ENCODE data around the gene ASTN1.
A peak's percentile ranks its signal among the peaks of the same experiment; 100 is the strongest.

Gene ASTN1

GRCh38 chr1:177164380-177165068 lies at the start of gene ASTN1:
Gene ASTN1, minus strand, starts transcription at chr1:177164712. Its CDS starts 36 bp downstream, at chr1:177164676.
- Histone ChIP-seq H3K36me3 (ENCODE audit: control insufficient read depth in 1 of 2, insufficient read depth in 2 of 2, low read length in 2 of 2) (no peaks in the 10 kb centered on the region), H3K9me3 (ENCODE audit: control insufficient read depth in 1 of 2, low read length in 2 of 2) (no peaks in the 10 kb centered on the region), H3K27ac (ENCODE audit: low read length) (no peak within 1 kb of the TSS), H3K27me3 (ENCODE audit: low read depth, low read length) (peaks cover 5% of the 10 kb centered on the region), H3K4me3 (ENCODE audit: low read depth in 1 of 2, low read length in 2 of 2) (peak within 1 kb of the TSS; percentile 12 to 59), H3K4me1 (ENCODE audit: control insufficient read depth in 1 of 2, insufficient read depth in 2 of 2, low read length in 2 of 2) (peaks cover 0 to 14% of the 10 kb centered on the region in 2 donors)

- Histone ChIP-seq H3K4me1 (ENCODE audit: control insufficient read depth in 1 of 2, insufficient read depth in 2 of 2, low read length in 2 of 2) (peaks cover 0 to 8% of the 10 kb centered on the region in 2 donors), H3K27ac (ENCODE audit: low read length) (no peak overlapping the region), H3K27me3 (ENCODE audit: low read depth, low read length) (no peaks in the 10 kb centered on the region), H3K9me3 (ENCODE audit: control insufficient read depth in 1 of 2, low read length in 2 of 2) (no peaks in the 10 kb centered on the region), H3K4me3 (ENCODE audit: low read depth in 1 of 2, low read length in 2 of 2) (no peak overlapping the region), H3K36me3 (ENCODE audit: control insufficient read depth in 1 of 2, insufficient read depth in 2 of 2, low read length in 2 of 2) (no peaks in the 10 kb centered on the region)
Observed at GRCh38 chr1:177211231-177211630, 46.7 kb upstream of the ASTN1 start.

- Histone ChIP-seq H3K9me3 (ENCODE audit: control insufficient read depth in 1 of 2, low read length in 2 of 2) (no peaks in the 10 kb centered on the region), H3K4me1 (ENCODE audit: control insufficient read depth in 1 of 2, insufficient read depth in 2 of 2, low read length in 2 of 2) (peaks cover 0 to 8% of the 10 kb centered on the region in 2 donors), H3K36me3 (ENCODE audit: control insufficient read depth in 1 of 2, insufficient read depth in 2 of 2, low read length in 2 of 2) (no peaks in the 10 kb centered on the region), H3K27me3 (ENCODE audit: low read depth, low read length) (no peaks in the 10 kb centered on the region), H3K4me3 (ENCODE audit: low read depth in 1 of 2, low read length in 2 of 2) (no peak overlapping the region), H3K27ac (ENCODE audit: low read length) (no peak overlapping the region)
Observed at GRCh38 chr1:177210071-177210470, 45.6 kb upstream of the ASTN1 start.

- no peak overlapping the region for H3K27ac ChIP-seq (ENCODE audit: low read length)
- no peaks in the 10 kb centered on the region for H3K9me3 ChIP-seq (ENCODE audit: control insufficient read depth in 1 of 2, low read length in 2 of 2)
- no peak overlapping the region for H3K4me3 ChIP-seq (ENCODE audit: low read depth in 1 of 2, low read length in 2 of 2)
- H3K27me3 ChIP-seq (ENCODE audit: low read depth, low read length): no peaks in the 10 kb centered on the region
- H3K4me1 ChIP-seq (ENCODE audit: control insufficient read depth in 1 of 2, insufficient read depth in 2 of 2, low read length in 2 of 2): peaks cover 0 to 8% of the 10 kb centered on the region in 2 donors
- H3K36me3 ChIP-seq (ENCODE audit: control insufficient read depth in 1 of 2, insufficient read depth in 2 of 2, low read length in 2 of 2): no peaks in the 10 kb centered on the region
Observed at GRCh38 chr1:177209357-177209756, 44.8 kb upstream of the ASTN1 start.

GRCh38 chr1:177208920-177209319 lies 44.4 kb upstream of the ASTN1 start:
- Histone ChIP-seq H3K4me1 (ENCODE audit: control insufficient read depth in 1 of 2, insufficient read depth in 2 of 2, low read length in 2 of 2) (peaks cover 0 to 8% of the 10 kb centered on the region in 2 donors), H3K27me3 (ENCODE audit: low read depth, low read length) (no peaks in the 10 kb centered on the region), H3K36me3 (ENCODE audit: control insufficient read depth in 1 of 2, insufficient read depth in 2 of 2, low read length in 2 of 2) (no peaks in the 10 kb centered on the region), H3K4me3 (ENCODE audit: low read depth in 1 of 2, low read length in 2 of 2) (no peak overlapping the region), H3K27ac (ENCODE audit: low read length) (no peak overlapping the region), H3K9me3 (ENCODE audit: control insufficient read depth in 1 of 2, low read length in 2 of 2) (no peaks in the 10 kb centered on the region)

- H3K9me3 ChIP-seq (ENCODE audit: control insufficient read depth in 1 of 2, low read length in 2 of 2): no peaks in the 10 kb centered on the region
- peaks cover 0 to 8% of the 10 kb centered on the region in 2 donors for H3K4me1 ChIP-seq (ENCODE audit: control insufficient read depth in 1 of 2, insufficient read depth in 2 of 2, low read length in 2 of 2)
- no peak overlapping the region for H3K4me3 ChIP-seq (ENCODE audit: low read depth in 1 of 2, low read length in 2 of 2)
- no peak overlapping the region for H3K27ac ChIP-seq (ENCODE audit: low read length)
- no peaks in the 10 kb centered on the region for H3K36me3 ChIP-seq (ENCODE audit: control insufficient read depth in 1 of 2, insufficient read depth in 2 of 2, low read length in 2 of 2)
- H3K27me3 ChIP-seq (ENCODE audit: low read depth, low read length): no peaks in the 10 kb centered on the region
Observed at GRCh38 chr1:177206831-177207355, 42.4 kb upstream of the ASTN1 start.

- no peaks in the 10 kb centered on the region for H3K9me3 ChIP-seq (ENCODE audit: control insufficient read depth in 1 of 2, low read length in 2 of 2)
- no peaks in the 10 kb centered on the region for H3K27me3 ChIP-seq (ENCODE audit: low read depth, low read length)
- no peaks in the 10 kb centered on the region for H3K36me3 ChIP-seq (ENCODE audit: control insufficient read depth in 1 of 2, insufficient read depth in 2 of 2, low read length in 2 of 2)
- H3K4me1 ChIP-seq (ENCODE audit: control insufficient read depth in 1 of 2, insufficient read depth in 2 of 2, low read length in 2 of 2): no peaks in the 10 kb centered on the region
- no peak overlapping the region for H3K4me3 ChIP-seq (ENCODE audit: low read depth in 1 of 2, low read length in 2 of 2)
- no peak overlapping the region for H3K27ac ChIP-seq (ENCODE audit: low read length)
Observed at GRCh38 chr1:177200290-177200689, 35.8 kb upstream of the ASTN1 start.

- no peaks in the 10 kb centered on the region for H3K27me3 ChIP-seq (ENCODE audit: low read depth, low read length)
- no peaks in the 10 kb centered on the region for H3K36me3 ChIP-seq (ENCODE audit: control insufficient read depth in 1 of 2, insufficient read depth in 2 of 2, low read length in 2 of 2)
- H3K27ac ChIP-seq (ENCODE audit: low read length): no peak overlapping the region
- H3K4me1 ChIP-seq (ENCODE audit: control insufficient read depth in 1 of 2, insufficient read depth in 2 of 2, low read length in 2 of 2): no peaks in the 10 kb centered on the region
- H3K4me3 ChIP-seq (ENCODE audit: low read depth in 1 of 2, low read length in 2 of 2): no peak overlapping the region
- no peaks in the 10 kb centered on the region for H3K9me3 ChIP-seq (ENCODE audit: control insufficient read depth in 1 of 2, low read length in 2 of 2)
Observed at GRCh38 chr1:177198243-177198642, 33.7 kb upstream of the ASTN1 start.

GRCh38 chr1:177190308-177190970 lies 25.9 kb upstream of the ASTN1 start:
- Histone ChIP-seq H3K36me3 (ENCODE audit: control insufficient read depth in 1 of 2, insufficient read depth in 2 of 2, low read length in 2 of 2) (no peaks in the 10 kb centered on the region), H3K9me3 (ENCODE audit: control insufficient read depth in 1 of 2, low read length in 2 of 2) (no peaks in the 10 kb centered on the region), H3K27me3 (ENCODE audit: low read depth, low read length) (no peaks in the 10 kb centered on the region), H3K4me3 (ENCODE audit: low read depth in 1 of 2, low read length in 2 of 2) (no peak overlapping the region), H3K27ac (ENCODE audit: low read length) (no peak overlapping the region), H3K4me1 (ENCODE audit: control insufficient read depth in 1 of 2, insufficient read depth in 2 of 2, low read length in 2 of 2) (no peaks in the 10 kb centered on the region)

GRCh38 chr1:177186639-177187038 lies 22.1 kb upstream of the ASTN1 start:
- Histone ChIP-seq H3K27me3 (ENCODE audit: low read depth, low read length) (no peaks in the 10 kb centered on the region), H3K27ac (ENCODE audit: low read length) (no peak overlapping the region), H3K36me3 (ENCODE audit: control insufficient read depth in 1 of 2, insufficient read depth in 2 of 2, low read length in 2 of 2) (no peaks in the 10 kb centered on the region), H3K9me3 (ENCODE audit: control insufficient read depth in 1 of 2, low read length in 2 of 2) (no peaks in the 10 kb centered on the region), H3K4me1 (ENCODE audit: control insufficient read depth in 1 of 2, insufficient read depth in 2 of 2, low read length in 2 of 2) (peaks cover 0 to 2% of the 10 kb centered on the region in 2 donors), H3K4me3 (ENCODE audit: low read depth in 1 of 2, low read length in 2 of 2) (no peak overlapping the region)

- no peak overlapping the region for H3K4me3 ChIP-seq (ENCODE audit: low read depth in 1 of 2, low read length in 2 of 2)
- no peaks in the 10 kb centered on the region for H3K36me3 ChIP-seq (ENCODE audit: control insufficient read depth in 1 of 2, insufficient read depth in 2 of 2, low read length in 2 of 2)
- H3K9me3 ChIP-seq (ENCODE audit: control insufficient read depth in 1 of 2, low read length in 2 of 2): no peaks in the 10 kb centered on the region
- no peaks in the 10 kb centered on the region for H3K27me3 ChIP-seq (ENCODE audit: low read depth, low read length)
- H3K27ac ChIP-seq (ENCODE audit: low read length): no peak overlapping the region
- H3K4me1 ChIP-seq (ENCODE audit: control insufficient read depth in 1 of 2, insufficient read depth in 2 of 2, low read length in 2 of 2): peaks cover 0 to 8% of the 10 kb centered on the region in 2 donors
Observed at GRCh38 chr1:177185209-177185608, 20.7 kb upstream of the ASTN1 start.

Measured in muscle layer of duodenum (tissue), 2 donors.